H1 (cell line): Measurements from ENCODE around the gene NFKBIZ. TPM values are rescaled to one million over a fixed set of nuclear protein-coding genes. Genes with fewer than 3 reads are reported as not detected.

Source experiments
- CTCF ChIA-PET: fragments of 300-600 bp; sonication (Branson Sonifier 250); formaldehyde crosslinking; loops from one replicate; lab custom pipeline; 2021; ENCODE audit not compliant: partially characterized antibody; lab: Charles Lee
- POLR2A ChIA-PET: fragments of 300-600 bp; sonication (Branson Sonifier 250); formaldehyde crosslinking; loops from one replicate; lab custom pipeline; 2021; ENCODE audit warnings: inconsistent platforms; ENCODE audit not compliant: partially characterized antibody; lab: Charles Lee
- DNase-seq, 2 experiments: peaks; one replicate each; pipeline versions ENCODE4 v3.0.0 to v3.0.0-alpha.2; 2010 to 2022; ENCODE audit warnings: low spot score in 2 of 2, low read depth in 1 of 2, mixed read lengths in 1 of 2
- FAIRE-seq: peaks from 2 replicates; lab custom pipeline; 2011; peaks lifted over from hg19 to GRCh38; lab: Jason Lieb, UNC
- H2AFZ ChIP-seq: 2 replicates; pipeline ENCODE4 v1.8.1; 2012; ENCODE audit warnings: low read length, inconsistent platforms
- H2AK5ac ChIP-seq: 2 replicates; pipeline ENCODE4 v1.6.1; 2013; ENCODE audit warnings: low read depth, low read length
- H2BK120ac ChIP-seq: replicated peaks from 2 replicates; pipeline ENCODE3; 2013; ENCODE audit warnings: low read depth, low read length, inconsistent platforms
- H2BK12ac ChIP-seq: 2 replicates; pipeline ENCODE4 v1.6.1; 2013; ENCODE audit warnings: low read depth, low read length
- H2BK15ac ChIP-seq: 2 replicates; pipeline ENCODE4 v1.6.1; 2013; ENCODE audit warnings: low read length
- H2BK20ac ChIP-seq: 2 replicates; pipeline ENCODE4 v1.6.1; 2013; ENCODE audit warnings: low read length
- H2BK5ac ChIP-seq: 2 replicates; pipeline ENCODE4 v1.6.1; 2013; ENCODE audit warnings: low read depth, low read length
- H3K14ac ChIP-seq: 2 replicates; pipeline ENCODE4 v1.6.1; 2013; ENCODE audit warnings: inconsistent platforms; ENCODE audit not compliant: insufficient read length
- H3K18ac ChIP-seq: 2 replicates; pipeline ENCODE4 v1.6.1; 2013; ENCODE audit warnings: low read length; ENCODE audit errors: extremely low read depth
- H3K23ac ChIP-seq: 2 replicates; pipeline ENCODE4 v1.6.1; 2013; ENCODE audit warnings: inconsistent platforms; ENCODE audit not compliant: insufficient read length
- H3K23me2 ChIP-seq: 2 replicates; pipeline ENCODE4 v1.6.1; 2013; ENCODE audit warnings: low read depth, low read length
- H3K27ac ChIP-seq: 2 replicates; pipeline ENCODE4 v1.6.1; 2011; ENCODE audit warnings: low read depth, low read length, inconsistent platforms
- H3K27me3 ChIP-seq, 4 experiments: replicated peaks in 1 of 4; 1 replicate in 1 of 4; 2 replicates in 3 of 4; pipeline versions ENCODE4 v1.6.1 to v1.8.1; 2011 to 2013; ENCODE audit warnings: low read length in 3 of 4, mild to moderate bottlenecking in 3 of 4, inconsistent platforms in 2 of 4, mixed read lengths in 2 of 4, moderate library complexity in 1 of 4; ENCODE audit not compliant: control insufficient read depth in 3 of 4, insufficient read depth in 3 of 4; ENCODE audit errors: extremely low read depth in 1 of 4
- H3K36me3 ChIP-seq, 4 experiments: 2 replicates each; pipeline versions ENCODE4 v1.6.1 to v1.8.1; 2011 to 2013; ENCODE audit warnings: mild to moderate bottlenecking in 4 of 4, low read length in 3 of 4, moderate library complexity in 2 of 4, control low read depth in 1 of 4, inconsistent platforms in 1 of 4; ENCODE audit not compliant: insufficient read depth in 4 of 4, control insufficient read depth in 2 of 4
- H3K4ac ChIP-seq: replicated peaks from 2 replicates; pipeline ENCODE3; 2013; ENCODE audit warnings: low read length, low read depth, mixed read lengths, inconsistent platforms; ENCODE audit not compliant: insufficient read length
- H3K4me1 ChIP-seq, 4 experiments: replicated peaks in 1 of 4; 1 replicate in 1 of 4; 2 replicates in 3 of 4; pipeline versions ENCODE4 v1.6.1 to v1.8.1; 2011 to 2013; ENCODE audit warnings: low read length in 3 of 4, inconsistent platforms in 2 of 4, mixed read lengths in 1 of 4; ENCODE audit not compliant: insufficient read depth in 4 of 4, control insufficient read depth in 3 of 4
- H3K4me2 ChIP-seq, 2 experiments: 2 replicates each; pipeline versions ENCODE4 v1.6.1 to v1.8.1; 2011 to 2013; ENCODE audit warnings: low read depth in 2 of 2, low read length in 2 of 2, control low read depth in 1 of 2, inconsistent platforms in 1 of 2, mild to moderate bottlenecking in 1 of 2; ENCODE audit not compliant: insufficient read depth in 1 of 2
- H3K4me3 ChIP-seq, 4 experiments: fragments of 200-600, 300-600 bp in 1 of 4; sonication (generic), shearing (Covaris generic), sonication (Bioruptor Twin) in 1 of 4; 2 replicates each; pipeline versions ENCODE4 v1.5.1 to v1.8.1; 2011 to 2016; ENCODE audit warnings: low read length in 4 of 4, low read depth in 3 of 4, control low read depth in 2 of 4, inconsistent platforms in 2 of 4, mild to moderate bottlenecking in 2 of 4, mixed read lengths in 1 of 4, moderate library complexity in 1 of 4; ENCODE audit not compliant: insufficient read depth in 2 of 4; ENCODE audit errors: extremely low read depth in 1 of 4
- H3K56ac ChIP-seq: replicated peaks from 2 replicates; pipeline ENCODE3; 2013; ENCODE audit warnings: low read depth, mild to moderate bottlenecking, mixed read lengths, low read length, inconsistent platforms; ENCODE audit not compliant: insufficient read length
- H3K79me1 ChIP-seq: 2 replicates; pipeline ENCODE4 v1.6.1; 2013; ENCODE audit warnings: low read depth, low read length, control low read depth
- H3K79me2 ChIP-seq, 2 experiments: 2 replicates each; pipeline versions ENCODE4 v1.6.1 to v1.8.1; 2012 to 2013; ENCODE audit warnings: low read length in 2 of 2, mild to moderate bottlenecking in 2 of 2, inconsistent platforms in 1 of 2; ENCODE audit not compliant: insufficient read depth in 2 of 2, control insufficient read depth in 1 of 2
- H3K9ac ChIP-seq, 4 experiments: replicated peaks in 1 of 4; 1 replicate in 1 of 4; 2 replicates in 3 of 4; pipeline versions ENCODE4 v1.6.1 to v1.8.1; 2011 to 2013; ENCODE audit warnings: low read depth in 3 of 4, low read length in 3 of 4, control low read depth in 2 of 4, mild to moderate bottlenecking in 2 of 4, moderate library complexity in 2 of 4, inconsistent platforms in 1 of 4; ENCODE audit errors: extremely low read depth in 1 of 4
- H3K9me3 ChIP-seq, 2 experiments: 2 replicates each; pipeline versions ENCODE4 v1.6.1 to v1.8.1; 2012 to 2013; ENCODE audit warnings: mild to moderate bottlenecking in 2 of 2, moderate library complexity in 2 of 2, control low read depth in 1 of 2, inconsistent platforms in 1 of 2, low read depth in 1 of 2, low read length in 1 of 2, mixed read lengths in 1 of 2; ENCODE audit not compliant: insufficient read depth in 2 of 2
- H4K20me1 ChIP-seq, 2 experiments: replicated peaks in 1 of 2; 2 replicates each; pipeline versions ENCODE3 to v1.8.1; 2011 to 2013; ENCODE audit warnings: inconsistent platforms in 2 of 2, low read length in 2 of 2, mild to moderate bottlenecking in 1 of 2; ENCODE audit not compliant: insufficient read depth in 2 of 2, control insufficient read depth in 1 of 2
- H4K5ac ChIP-seq: 2 replicates; pipeline ENCODE4 v1.6.1; 2013; ENCODE audit warnings: low read length, low read depth, mixed read lengths, inconsistent platforms; ENCODE audit not compliant: insufficient read length
- H4K8ac ChIP-seq: 2 replicates; pipeline ENCODE4 v1.8.0; 2013; ENCODE audit warnings: mild to moderate bottlenecking, moderate library complexity, low read length, inconsistent platforms; ENCODE audit not compliant: insufficient read depth; ENCODE audit errors: extremely low read depth
- H4K91ac ChIP-seq: replicated peaks from 2 replicates; pipeline ENCODE3; 2013; ENCODE audit warnings: low read length, mixed read lengths, inconsistent platforms; ENCODE audit not compliant: insufficient read length
- ASH2L ChIP-seq: fragments of 200-600, 300-600 bp; sonication (generic); IDR thresholded peaks from one replicate; pipeline ENCODE4 v1.7.1; 2017; ENCODE audit warnings: low read length
- CHD1 ChIP-seq: IDR thresholded peaks from 2 replicates; pipeline ENCODE4 v1.6.1; 2012; ENCODE audit warnings: low read depth, low read length, improper control_type of control experiment
- EZH2 ChIP-seq: fragments of 200-600 bp; sonication (generic); IDR thresholded peaks from 2 replicates; pipeline ENCODE4 v1.7.1; 2012; ENCODE audit warnings: low read depth, mild to moderate bottlenecking, moderate library complexity, low read length, inconsistent platforms; ENCODE audit not compliant: severe bottlenecking
- JUN ChIP-seq: IDR thresholded peaks from 2 replicates; pipeline ENCODE4 v1.6.1; 2011; ENCODE audit warnings: low read depth, mild to moderate bottlenecking, improper control_type of control experiment, low read length
- KDM4A ChIP-seq: IDR thresholded peaks from one replicate; pipeline ENCODE4 v1.7.1; 2012; ENCODE audit warnings: low read depth, mild to moderate bottlenecking, moderate library complexity, low read length, inconsistent platforms; ENCODE audit not compliant: severe bottlenecking
- MAX ChIP-seq: IDR thresholded peaks from 2 replicates; pipeline ENCODE4 v1.6.1; 2012; ENCODE audit warnings: inconsistent platforms
- NRF1 ChIP-seq: IDR thresholded peaks from 2 replicates; pipeline ENCODE4 v1.6.1; 2011; ENCODE audit warnings: mild to moderate bottlenecking, low read depth, low read length, improper control_type of control experiment
- PHF8 ChIP-seq: fragments of 200-600 bp; sonication (generic); conservative IDR thresholded peaks from 2 replicates; pipeline ENCODE4 v1.7.1; 2012; ENCODE audit warnings: low read depth, mild to moderate bottlenecking, inconsistent platforms, low read length, moderate library complexity
- POLR2AphosphoS5 ChIP-seq: IDR thresholded peaks from 2 replicates; pipeline ENCODE4 v1.6.1; 2011; ENCODE audit warnings: low read depth, low read length
- RFX5 ChIP-seq: IDR thresholded peaks from 2 replicates; pipeline ENCODE4 v1.6.1; 2011; ENCODE audit warnings: low read depth, low read length, improper control_type of control experiment, borderline replicate concordance
- SP4 ChIP-seq: IDR thresholded peaks from 2 replicates; pipeline ENCODE4 v1.6.1; 2012; ENCODE audit warnings: low read length, inconsistent platforms
- SUZ12 ChIP-seq: fragments of 200-600 bp; sonication (generic); IDR thresholded peaks from 2 replicates; pipeline ENCODE4 v1.6.1; 2012; ENCODE audit warnings: mild to moderate bottlenecking, inconsistent platforms, low read length, moderate library complexity, mixed read lengths
- TAF7 ChIP-seq: optimal IDR thresholded peaks from 2 replicates; pipeline ENCODE3; 2011; ENCODE audit warnings: low read depth, mild to moderate bottlenecking, inconsistent platforms, low read length, moderate library complexity, borderline replicate concordance
- TBP ChIP-seq: IDR thresholded peaks from 2 replicates; pipeline ENCODE4 v1.6.1; 2011; ENCODE audit warnings: low read depth, low read length, improper control_type of control experiment
- WGBS, 2 experiments: shearing (Covaris generic) in 1 of 2; methylation state at CpG; one replicate each; pipeline versions ENCODE4 v1.1.6 to v1.1.7; 2013 to 2015; ENCODE audit warnings: low lambda C conversion rate in 2 of 2, mixed read lengths in 2 of 2, inconsistent platforms in 1 of 2, low coverage in 1 of 2, missing lambda C conversion rate in 1 of 2; ENCODE audit not compliant: insufficient replicate concordance in 2 of 2, insufficient coverage in 1 of 2, insufficient read length in 1 of 2; ENCODE audit errors: extremely low coverage in 1 of 2, missing lambda C conversion rate in 1 of 2; 5-methylcytosine and 5-hydroxymethylcytosine counted together
- polyA plus RNA-seq, 7 experiments: library from polyadenylated mRNA; depleted of rRNA in 3 of 7; stranded (reverse) in 5 of 7; unstranded in 2 of 7; fragments of >200 nt in 5 of 7; fragments of 200-250 nt in 2 of 7; gene quantifications; 1 replicate in 5 of 7; 2 replicates in 1 of 7; 4 replicates in 1 of 7; pipeline versions ENCODE4 v1.2.1 to v1.2.3, GENCODE V29; 2011 to 2013; ENCODE audit warnings: missing spikeins in 2 of 7, mixed read lengths in 2 of 7
- total RNA-seq: library from RNA; stranded (reverse); fragmentation: NEBNext Ultra II Directional; extraction: Animal tissue kit (Norgen Biotek cat#: 25700); gene quantifications from 2 replicates; pipeline ENCODE4 v1.2.1, GENCODE V29; 2021

The NFKBIZ gene
- total and polyA plus RNA-seq, 2 of the 8 experiments (the other 6 are each of a cell fraction or from before 2014, with no cell fraction given): 7.2 to 24.5 TPM

GRCh38 chr3:101859882-101860448, 10.7 kb downstream of the NFKBIZ start:
- peaks cover 2 to 3% of the 10 kb centered on the region in 2 experiments for H4K20me1 ChIP-seq
- WGBS, 2 experiments: 86% methylated on average over 5 of the region's 5 CpGs; no CpG with 5 or more reads in 1 of the 2 experiments
- H2BK12ac ChIP-seq: no peak overlapping the region
- 0 out of 4 replicates have a peak, but pooled peaks cover 0 to 3% of the 10 kb centered on the region in 2 experiments for H3K79me2 ChIP-seq
- H3K4me1 ChIP-seq: no peaks in the 10 kb centered on the region
- no peak overlapping the region for H3K4me3 ChIP-seq
- H3K23ac ChIP-seq: no peak overlapping the region
- no peak for FAIRE-seq
- no peak overlapping the region for H4K5ac ChIP-seq
- ChIA-PET CTCF (interaction anchor here (1.3 kb wide), 1 partner anchor 369 kb away, joined by 3 read pairs; no protein-coding TSS in a partner anchor), POLR2A (interaction anchor here (0.9 to 5.5 kb wide), 2 partner anchors 9 to 11 kb away, joined by 3 to 25 read pairs; partner anchors contain the start of gene NFKBIZ)
- H3K36me3 ChIP-seq: peaks cover 20 to 65% (median 50%) of the 10 kb centered on the region in 4 experiments
- no peaks in the 10 kb centered on the region for H3K9me3 ChIP-seq
- H3K56ac ChIP-seq: no peak overlapping the region
- no peak overlapping the region for H2BK120ac ChIP-seq
- no peak overlapping the region for H4K8ac ChIP-seq
- no peaks in the 10 kb centered on the region for H3K23me2 ChIP-seq
- no peak overlapping the region for H3K4me2 ChIP-seq
- no peak overlapping the region for H2BK15ac ChIP-seq
- no peaks in the 10 kb centered on the region for H3K79me1 ChIP-seq
- H3K18ac ChIP-seq: no peak overlapping the region
- H3K27me3 ChIP-seq: peaks cover 0 to 1% (median 0%) of the 10 kb centered on the region in 4 experiments; a peak in 1 of 7 replicates
- H2AK5ac ChIP-seq: no peak overlapping the region
- H3K9ac ChIP-seq: no peak overlapping the region; a peak in 1 of 7 replicates
- no peak overlapping the region for H3K14ac ChIP-seq
- H4K91ac ChIP-seq: no peak overlapping the region
- H3K27ac ChIP-seq: no peak overlapping the region
- no peak overlapping the region for H2BK20ac ChIP-seq
- H3K4ac ChIP-seq: no peak overlapping the region
- no peak overlapping the region for H2AFZ ChIP-seq
- DNase-seq: no peak
- H2BK5ac ChIP-seq: no peak overlapping the region
- TF ChIP-seq SUZ12: no peak
- no peak for TF ChIP-seq PHF8
- no peak for TF ChIP-seq RFX5
- TF ChIP-seq TBP: no peak
- no peak for TF ChIP-seq KDM4A
- TF ChIP-seq JUN: no peak
- TF ChIP-seq POLR2AphosphoS5: no peak
- no peak for TF ChIP-seq SP4
- TF ChIP-seq CHD1: no peak
- TF ChIP-seq TAF7: no peak
- TF ChIP-seq EZH2: no peak
- no peak for TF ChIP-seq ASH2L
- TF ChIP-seq MAX: no peak
- no peak for TF ChIP-seq NRF1
